HCT116 (cell line): ENCODE results near the gene SLC44A4. TPM values are rescaled to one million over a fixed set of nuclear protein-coding genes. Genes with fewer than 3 reads are reported as not detected.

ENCODE experiments used
- ATAC-seq: fragments of 200-7000 bp; cut with Tn5 transposase; 2 replicates; pipeline ENCODE4 v1.9.1; 2020; ENCODE audit warnings: mild to moderate bottlenecking, moderate library complexity
- BruUV-seq: library from RNA; stranded (reverse); fragments of 400-500 nt; replicated peaks from 2 replicates; lab custom pipeline; 2021; lab: Mats Ljungman, UMichigan
- CTCF ChIA-PET: fragments of 300-600 bp; sonication (Branson Sonifier 250); formaldehyde crosslinking; loops from one replicate; lab custom pipeline; 2021; ENCODE audit warnings: antibody characterized with exemption; lab: Charles Lee
- POLR2A ChIA-PET: fragments of 300-600, 350-600 bp; sonication (Branson Sonifier 250); formaldehyde crosslinking; loops from one replicate; lab custom pipeline; 2021; ENCODE audit warnings: antibody characterized with exemption; lab: Charles Lee
- RAD21 ChIA-PET, 2 experiments: fragments of 300-600 bp; sonication (Branson Sonifier 250); formaldehyde crosslinking; loops; one replicate each; lab custom pipeline; 2023; ENCODE audit warnings: low total read pairs in 2 of 2; ENCODE audit not compliant: uncharacterized antibody in 2 of 2, unreplicated experiment in 2 of 2, low non-redundant PET in 1 of 2; lab: Charles Lee
- DNase-seq: peaks from one replicate; pipeline ENCODE4 v3.0.0-alpha.2; 2010; ENCODE audit warnings: low read depth, low spot score
- H2AFZ ChIP-seq: fragments of 200-600 bp; shearing (Covaris generic), sonication (generic); 2 replicates; pipeline ENCODE4 v1.6.1; 2017; ENCODE audit warnings: low read depth, mixed run types, mixed read lengths, antibody characterized with exemption, low read length; ENCODE audit not compliant: poor library complexity, severe bottlenecking
- H3K27ac ChIP-seq: 2 replicates; pipeline ENCODE4 v1.5.1; 2012; ENCODE audit warnings: low read depth, low read length
- H3K27me3 ChIP-seq: fragments of 200-600 bp; sonication (generic); 2 replicates; pipeline ENCODE4 v1.6.1; 2016; ENCODE audit warnings: mixed run types, low read length, mixed read lengths; ENCODE audit not compliant: insufficient read depth
- H3K36me3 ChIP-seq, 2 experiments: fragments of 200-500 bp in 1 of 2; fragments of 200-600 bp in 1 of 2; sonication (Bioruptor generic) in 1 of 2; sonication (generic) in 1 of 2; 2 replicates each; pipeline versions ENCODE4 v1.5.1 to v1.6.1; 2014 to 2016; ENCODE audit warnings: low read length in 2 of 2, inconsistent platforms in 1 of 2, mixed read lengths in 1 of 2, mixed run types in 1 of 2; ENCODE audit not compliant: insufficient read depth in 2 of 2, control insufficient read depth in 1 of 2
- H3K4me1 ChIP-seq, 2 experiments: fragments of 200-600 bp in 1 of 2; sonication (generic) in 1 of 2; 2 replicates each; pipeline versions ENCODE4 v1.5.1 to v1.6.1; 2012 to 2017; ENCODE audit warnings: low read length in 2 of 2, inconsistent platforms in 1 of 2, mild to moderate bottlenecking in 1 of 2, mixed read lengths in 1 of 2, mixed run types in 1 of 2, moderate library complexity in 1 of 2; ENCODE audit not compliant: insufficient read depth in 2 of 2, control insufficient read depth in 1 of 2
- H3K4me2 ChIP-seq: fragments of 200-600 bp; sonication (generic); 2 replicates; pipeline ENCODE4 v1.6.1; 2017; ENCODE audit warnings: mixed run types, low read length, mixed read lengths
- H3K4me3 ChIP-seq, 2 experiments: fragments of 200-600 bp in 1 of 2; sonication (generic) in 1 of 2; replicated peaks in 1 of 2; 2 replicates each; pipeline ENCODE4 v1.5.1; 2011 to 2016; ENCODE audit warnings: low read length in 2 of 2, control low read depth in 1 of 2, low read depth in 1 of 2, mild to moderate bottlenecking in 1 of 2, mixed read lengths in 1 of 2, mixed run types in 1 of 2
- H3K79me2 ChIP-seq: fragments of 200-600 bp; sonication (generic); 2 replicates; pipeline ENCODE4 v1.6.1; 2017; ENCODE audit warnings: mild to moderate bottlenecking, mixed run types, low read length, moderate library complexity, mixed read lengths; ENCODE audit not compliant: insufficient read depth
- H3K9ac ChIP-seq: fragments of 200-600 bp; sonication (generic); 2 replicates; pipeline ENCODE4 v1.6.1; 2016; ENCODE audit warnings: low read length, mixed read lengths
- H3K9me2 ChIP-seq: fragments of 200-600 bp; sonication (generic), shearing (Covaris generic); 2 replicates; pipeline ENCODE4 v1.6.1; 2017; ENCODE audit warnings: mixed run types, mild to moderate bottlenecking, moderate library complexity; ENCODE audit not compliant: insufficient read depth
- H3K9me3 ChIP-seq, 2 experiments: fragments of 200-500 bp in 1 of 2; fragments of 200-600 bp in 1 of 2; sonication (Bioruptor generic) in 1 of 2; sonication (generic) in 1 of 2; 2 replicates each; pipeline ENCODE4 v1.6.1; 2014 to 2017; ENCODE audit warnings: low read length in 2 of 2, mixed read lengths in 2 of 2, inconsistent platforms in 1 of 2, low read depth in 1 of 2, mild to moderate bottlenecking in 1 of 2, mixed run types in 1 of 2, moderate library complexity in 1 of 2; ENCODE audit not compliant: control insufficient read depth in 1 of 2, insufficient read depth in 1 of 2
- H4K20me1 ChIP-seq: fragments of 200-600 bp; sonication (generic), shearing (Covaris generic); 2 replicates; pipeline ENCODE4 v1.6.1; 2017; ENCODE audit warnings: mixed run types, mild to moderate bottlenecking, moderate library complexity; ENCODE audit not compliant: insufficient read depth
- CBX3 ChIP-seq: IDR thresholded peaks from 2 replicates; pipeline ENCODE4 v1.6.1; 2012; ENCODE audit warnings: low read depth
- CEBPB ChIP-seq: IDR thresholded peaks from 2 replicates; pipeline ENCODE4 v1.6.1; 2012; ENCODE audit warnings: low read depth
- EGR1 ChIP-seq: IDR thresholded peaks from 2 replicates; pipeline ENCODE4 v1.6.1; 2012; ENCODE audit warnings: low read depth
- ELF1 ChIP-seq: IDR thresholded peaks from 2 replicates; pipeline ENCODE4 v1.6.1; 2012; ENCODE audit warnings: low read depth, borderline replicate concordance
- EZH2 ChIP-seq: fragments of 200-600 bp; sonication (generic); IDR thresholded peaks from 2 replicates; pipeline ENCODE4 v1.6.1; 2017; ENCODE audit warnings: antibody characterized with exemption, mixed run types
- EZH2phosphoT487 ChIP-seq: fragments of 200-600 bp; IDR thresholded peaks from 2 replicates; pipeline ENCODE4 v1.6.1; 2018; ENCODE audit warnings: antibody characterized with exemption, borderline replicate concordance
- FOSL1 ChIP-seq: IDR thresholded peaks from 2 replicates; pipeline ENCODE4 v1.6.1; 2012; ENCODE audit warnings: low read depth
- JUND ChIP-seq: IDR thresholded peaks from 2 replicates; pipeline ENCODE4 v1.6.1; 2012
- POLR2A ChIP-seq: IDR thresholded peaks from 2 replicates; pipeline ENCODE4 v1.7.0; 2011; ENCODE audit warnings: borderline replicate concordance; ENCODE audit not compliant: insufficient read depth, insufficient read length; ENCODE audit errors: extremely low read depth
- POLR2AphosphoS5 ChIP-seq: IDR thresholded peaks from 2 replicates; pipeline ENCODE4 v1.6.1; 2011; ENCODE audit warnings: mild to moderate bottlenecking, low read depth, low read length, moderate library complexity
- RAD21 ChIP-seq: IDR thresholded peaks from 2 replicates; pipeline ENCODE4 v1.6.1; 2012; ENCODE audit warnings: low read depth, mild to moderate bottlenecking
- SP1 ChIP-seq: IDR thresholded peaks from 2 replicates; pipeline ENCODE4 v1.6.1; 2012; ENCODE audit warnings: low read depth
- SRF ChIP-seq: IDR thresholded peaks from 2 replicates; pipeline ENCODE4 v1.6.1; 2012; ENCODE audit warnings: low read depth
- TCF7L2 ChIP-seq: IDR thresholded peaks from 2 replicates; pipeline ENCODE4 v1.7.0; 2011; ENCODE audit warnings: borderline replicate concordance, inconsistent platforms; ENCODE audit not compliant: insufficient read depth, insufficient read length; ENCODE audit errors: extremely low read depth
- ZNF274 ChIP-seq: fragments of 200-500 bp; sonication (Bioruptor generic); IDR thresholded peaks from 2 replicates; pipeline ENCODE4 v1.6.1; 2014; ENCODE audit warnings: mild to moderate bottlenecking, low read depth, low read length, inconsistent platforms
- intact Hi-C: fragments of 100-400 bp; cut with micrococcal nuclease; formaldehyde crosslinking; loops from 2 replicates; pipeline ENCODE4 v1.10.0; 2022
- total RNA-seq: library from RNA; stranded (reverse); gene quantifications from one replicate; pipeline ENCODE4 v1.2.1, GENCODE V29; 2021; ENCODE audit not compliant: unreplicated experiment
- TF ChIP-seq, protein P1 (sequence below): IDR thresholded peaks from 2 replicates; pipeline ENCODE4 v1.6.1; 2012; ENCODE audit warnings: low read depth
- TF ChIP-seq, protein P2 (sequence below): IDR thresholded peaks from 2 replicates; pipeline ENCODE4 v1.6.1; 2011; ENCODE audit warnings: mild to moderate bottlenecking, low read length, moderate library complexity; ENCODE audit not compliant: insufficient replicate concordance; ENCODE audit errors: extremely low read depth
- TF ChIP-seq, protein P3 (sequence below), 3 experiments: fragments of 200-600 bp in 1 of 3; sonication (generic) in 1 of 3; IDR thresholded peaks in 2 of 3; conservative IDR thresholded peaks in 1 of 3; 2 replicates each; pipeline ENCODE4 v1.5.1; 2012 to 2017; ENCODE audit warnings: low read depth in 2 of 3, low read length in 2 of 3, antibody characterized with exemption in 1 of 3, borderline replicate concordance in 1 of 3, control low read depth in 1 of 3, mild to moderate bottlenecking in 1 of 3, mixed read lengths in 1 of 3, mixed run types in 1 of 3, moderate library complexity in 1 of 3; ENCODE audit not compliant: insufficient read depth in 1 of 3
- TF ChIP-seq, protein P4 (sequence below): IDR thresholded peaks from 2 replicates; pipeline ENCODE4 v1.6.1; 2012
- TF ChIP-seq, protein P5 (sequence below): IDR thresholded peaks from 2 replicates; pipeline ENCODE4 v1.6.1; 2012

SLC44A4 gene
- total RNA-seq, 1 experiment from 2014 or later = 0.74 TPM

DNA sequence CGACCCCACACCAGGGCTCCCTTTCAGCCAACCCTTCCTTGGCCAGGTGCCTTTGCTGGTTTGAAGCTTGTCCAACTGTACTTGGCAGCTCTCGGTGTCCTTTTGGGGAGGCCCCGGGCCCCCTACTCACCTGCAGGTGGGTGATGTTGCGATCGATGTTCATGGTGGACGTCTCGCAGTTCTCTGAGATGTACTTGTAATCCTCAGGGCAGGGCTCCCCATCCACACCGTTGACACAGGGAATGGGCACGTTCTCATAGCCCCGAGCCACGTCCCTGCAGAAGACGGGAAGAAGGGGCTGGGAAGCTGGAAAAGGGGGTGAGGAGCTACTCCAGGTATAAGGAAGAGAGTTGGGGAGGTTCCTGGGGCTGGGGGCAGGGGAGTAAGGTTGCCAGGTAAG lies 4.9 kb upstream of the SLC44A4 start:
- TF ChIP-seq SRF = no peak
- no peak for TF ChIP-seq POLR2A
- no peak for TF ChIP-seq POLR2AphosphoS5
- no peak for TF ChIP-seq ELF1
- TF ChIP-seq EGR1 = no peak
- TF ChIP-seq, protein P1, sequence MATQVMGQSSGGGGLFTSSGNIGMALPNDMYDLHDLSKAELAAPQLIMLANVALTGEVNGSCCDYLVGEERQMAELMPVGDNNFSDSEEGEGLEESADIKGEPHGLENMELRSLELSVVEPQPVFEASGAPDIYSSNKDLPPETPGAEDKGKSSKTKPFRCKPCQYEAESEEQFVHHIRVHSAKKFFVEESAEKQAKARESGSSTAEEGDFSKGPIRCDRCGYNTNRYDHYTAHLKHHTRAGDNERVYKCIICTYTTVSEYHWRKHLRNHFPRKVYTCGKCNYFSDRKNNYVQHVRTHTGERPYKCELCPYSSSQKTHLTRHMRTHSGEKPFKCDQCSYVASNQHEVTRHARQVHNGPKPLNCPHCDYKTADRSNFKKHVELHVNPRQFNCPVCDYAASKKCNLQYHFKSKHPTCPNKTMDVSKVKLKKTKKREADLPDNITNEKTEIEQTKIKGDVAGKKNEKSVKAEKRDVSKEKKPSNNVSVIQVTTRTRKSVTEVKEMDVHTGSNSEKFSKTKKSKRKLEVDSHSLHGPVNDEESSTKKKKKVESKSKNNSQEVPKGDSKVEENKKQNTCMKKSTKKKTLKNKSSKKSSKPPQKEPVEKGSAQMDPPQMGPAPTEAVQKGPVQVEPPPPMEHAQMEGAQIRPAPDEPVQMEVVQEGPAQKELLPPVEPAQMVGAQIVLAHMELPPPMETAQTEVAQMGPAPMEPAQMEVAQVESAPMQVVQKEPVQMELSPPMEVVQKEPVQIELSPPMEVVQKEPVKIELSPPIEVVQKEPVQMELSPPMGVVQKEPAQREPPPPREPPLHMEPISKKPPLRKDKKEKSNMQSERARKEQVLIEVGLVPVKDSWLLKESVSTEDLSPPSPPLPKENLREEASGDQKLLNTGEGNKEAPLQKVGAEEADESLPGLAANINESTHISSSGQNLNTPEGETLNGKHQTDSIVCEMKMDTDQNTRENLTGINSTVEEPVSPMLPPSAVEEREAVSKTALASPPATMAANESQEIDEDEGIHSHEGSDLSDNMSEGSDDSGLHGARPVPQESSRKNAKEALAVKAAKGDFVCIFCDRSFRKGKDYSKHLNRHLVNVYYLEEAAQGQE = no peak
- TF ChIP-seq EZH2 = no peak
- TF ChIP-seq, protein P2, sequence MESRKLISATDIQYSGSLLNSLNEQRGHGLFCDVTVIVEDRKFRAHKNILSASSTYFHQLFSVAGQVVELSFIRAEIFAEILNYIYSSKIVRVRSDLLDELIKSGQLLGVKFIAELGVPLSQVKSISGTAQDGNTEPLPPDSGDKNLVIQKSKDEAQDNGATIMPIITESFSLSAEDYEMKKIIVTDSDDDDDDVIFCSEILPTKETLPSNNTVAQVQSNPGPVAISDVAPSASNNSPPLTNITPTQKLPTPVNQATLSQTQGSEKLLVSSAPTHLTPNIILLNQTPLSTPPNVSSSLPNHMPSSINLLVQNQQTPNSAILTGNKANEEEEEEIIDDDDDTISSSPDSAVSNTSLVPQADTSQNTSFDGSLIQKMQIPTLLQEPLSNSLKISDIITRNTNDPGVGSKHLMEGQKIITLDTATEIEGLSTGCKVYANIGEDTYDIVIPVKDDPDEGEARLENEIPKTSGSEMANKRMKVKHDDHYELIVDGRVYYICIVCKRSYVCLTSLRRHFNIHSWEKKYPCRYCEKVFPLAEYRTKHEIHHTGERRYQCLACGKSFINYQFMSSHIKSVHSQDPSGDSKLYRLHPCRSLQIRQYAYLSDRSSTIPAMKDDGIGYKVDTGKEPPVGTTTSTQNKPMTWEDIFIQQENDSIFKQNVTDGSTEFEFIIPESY = no peak
- TF ChIP-seq CBX3 = no peak
- TF ChIP-seq ZNF274 = no peak
- TF ChIP-seq EZH2phosphoT487 = no peak
- TF ChIP-seq, protein P3, sequence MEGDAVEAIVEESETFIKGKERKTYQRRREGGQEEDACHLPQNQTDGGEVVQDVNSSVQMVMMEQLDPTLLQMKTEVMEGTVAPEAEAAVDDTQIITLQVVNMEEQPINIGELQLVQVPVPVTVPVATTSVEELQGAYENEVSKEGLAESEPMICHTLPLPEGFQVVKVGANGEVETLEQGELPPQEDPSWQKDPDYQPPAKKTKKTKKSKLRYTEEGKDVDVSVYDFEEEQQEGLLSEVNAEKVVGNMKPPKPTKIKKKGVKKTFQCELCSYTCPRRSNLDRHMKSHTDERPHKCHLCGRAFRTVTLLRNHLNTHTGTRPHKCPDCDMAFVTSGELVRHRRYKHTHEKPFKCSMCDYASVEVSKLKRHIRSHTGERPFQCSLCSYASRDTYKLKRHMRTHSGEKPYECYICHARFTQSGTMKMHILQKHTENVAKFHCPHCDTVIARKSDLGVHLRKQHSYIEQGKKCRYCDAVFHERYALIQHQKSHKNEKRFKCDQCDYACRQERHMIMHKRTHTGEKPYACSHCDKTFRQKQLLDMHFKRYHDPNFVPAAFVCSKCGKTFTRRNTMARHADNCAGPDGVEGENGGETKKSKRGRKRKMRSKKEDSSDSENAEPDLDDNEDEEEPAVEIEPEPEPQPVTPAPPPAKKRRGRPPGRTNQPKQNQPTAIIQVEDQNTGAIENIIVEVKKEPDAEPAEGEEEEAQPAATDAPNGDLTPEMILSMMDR (IDR thresholded peaks at IDR 0.05 in 2 of 3, conservative IDR thresholded peaks at IDR 0.05 in 1 of 3; ENCODE audit: borderline replicate concordance in 1 of 3, insufficient read depth in 1 of 3, low read depth in 2 of 3, low read length in 2 of 3) = no peak
- no peak for TF ChIP-seq CEBPB
- no peak for TF ChIP-seq SP1
- TF ChIP-seq JUND = no peak
- TF ChIP-seq, protein P4, sequence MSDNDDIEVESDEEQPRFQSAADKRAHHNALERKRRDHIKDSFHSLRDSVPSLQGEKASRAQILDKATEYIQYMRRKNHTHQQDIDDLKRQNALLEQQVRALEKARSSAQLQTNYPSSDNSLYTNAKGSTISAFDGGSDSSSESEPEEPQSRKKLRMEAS = no peak
- TF ChIP-seq TCF7L2 = no peak
- no peak for TF ChIP-seq FOSL1
- TF ChIP-seq, protein P5, sequence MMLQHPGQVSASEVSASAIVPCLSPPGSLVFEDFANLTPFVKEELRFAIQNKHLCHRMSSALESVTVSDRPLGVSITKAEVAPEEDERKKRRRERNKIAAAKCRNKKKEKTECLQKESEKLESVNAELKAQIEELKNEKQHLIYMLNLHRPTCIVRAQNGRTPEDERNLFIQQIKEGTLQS = no peak
- no peak for TF ChIP-seq RAD21
- peaks cover 51 to 68% of the 10 kb centered on the region in 2 experiments for H3K36me3 ChIP-seq
- H3K9me3 ChIP-seq = no peaks in the 10 kb centered on the region
- no peaks in the 10 kb centered on the region for H3K4me1 ChIP-seq
- RAD21 ChIA-PET = no interaction called here
- no peak overlapping the region for H3K27ac ChIP-seq
- CTCF ChIA-PET = no interaction called here
- DNase-seq (no peak), ATAC-seq (no peak)
- BruUV-seq = no TSS peak
- H3K4me2 ChIP-seq = no peak overlapping the region
- no peaks in the 10 kb centered on the region for H3K79me2 ChIP-seq
- no peak overlapping the region for H3K9ac ChIP-seq
- no peak overlapping the region for H3K4me3 ChIP-seq
- intact Hi-C loops = no loop called here
- H2AFZ ChIP-seq = no peak overlapping the region
- H4K20me1 ChIP-seq = no peaks in the 10 kb centered on the region
- no peaks in the 10 kb centered on the region for H3K9me2 ChIP-seq
- H3K27me3 ChIP-seq = no peaks in the 10 kb centered on the region
- POLR2A ChIA-PET = no interaction called here
